Effector CD4-positive, alpha-beta T cell (primary cell): ENCODE data around the gene FXYD2.
"Not testable (repeated sequence)": the region's sequence is repeated elsewhere in the genome, so short reads cannot be mapped to it uniquely, and the experiment has no call there.

Experiments
- DNase-seq: peaks from one replicate; pipeline ENCODE4 v3.0.0-alpha.2; 2020
- total RNA-seq: gene quantifications from one replicate; lab custom pipeline; 2026; lab: John Stamatoyannopoulos, UW

Gene FXYD2
- 0.56 reads per million for total RNA-seq

GRCh38 chr11:117824571-117825537, at the start of gene FXYD2:
Gene FXYD2, minus strand, starts transcription at chr11:117824744. Its CDS starts 66 bp downstream, at chr11:117824678.
- DNase-seq: no peak

GRCh38 chr11:117873828-117874125, 49.2 kb upstream of the FXYD2 start:
- DNase-seq: no peak

- DNase-seq: no peak
Measured at GRCh38 chr11:117872975-117873827, 48.7 kb upstream of the FXYD2 start.

DNA sequence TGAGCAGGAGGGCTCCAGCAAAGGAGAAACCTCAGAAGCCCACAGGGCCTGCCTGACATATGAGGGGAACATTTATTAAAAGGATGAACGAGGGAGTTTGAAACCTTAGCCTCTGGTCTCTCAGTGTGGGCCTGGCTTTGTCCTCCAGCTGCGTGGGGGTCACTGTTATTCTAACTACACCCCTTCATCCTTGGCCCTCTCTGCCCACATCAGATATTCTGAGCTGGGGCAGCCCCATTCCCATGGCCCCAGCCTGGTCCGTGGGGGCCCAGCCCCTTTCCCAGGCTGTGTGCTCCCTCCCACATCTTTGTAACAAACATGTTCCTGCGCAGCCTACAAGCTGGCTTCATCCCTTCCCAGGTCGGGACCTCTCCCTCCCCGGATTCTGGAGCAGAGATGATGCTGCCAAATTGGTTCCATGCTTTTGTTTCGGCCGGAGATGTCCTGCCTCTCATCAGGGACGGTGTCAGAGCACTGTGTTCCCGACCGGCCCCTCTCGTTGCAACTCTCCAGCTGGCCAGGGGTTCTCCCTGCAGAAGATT, 47.9 kb upstream of the FXYD2 start:
- DNase-seq: no peak

DNA sequence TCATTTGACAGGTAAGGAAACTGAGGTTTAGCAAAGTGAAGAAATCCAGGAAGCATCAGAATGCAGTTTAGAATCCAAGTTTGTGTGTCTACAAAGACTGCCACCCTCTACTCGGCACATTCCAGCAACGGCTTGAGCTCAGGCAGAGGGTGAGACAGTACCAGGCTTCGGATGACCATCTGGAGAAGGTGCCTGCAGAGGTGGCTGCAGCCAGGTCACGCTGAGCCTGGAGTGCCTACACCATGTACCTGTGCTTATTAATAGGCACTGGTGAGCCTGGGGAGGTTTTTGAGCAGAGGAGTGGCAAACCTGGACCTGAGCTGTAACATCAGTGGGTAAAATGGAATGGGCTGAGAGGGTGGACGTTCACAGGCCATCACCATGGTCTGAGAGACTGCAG, 47.2 kb upstream of the FXYD2 start:
- DNase-seq: no peak

GRCh38 chr11:117871160-117871559, 46.6 kb upstream of the FXYD2 start:
- DNase-seq: no peak

GRCh38 chr11:117870103-117870952, 45.8 kb upstream of the FXYD2 start:
- no peak for DNase-seq

GRCh38 chr11:117869604-117870003, 45.1 kb upstream of the FXYD2 start:
- DNase-seq: no peak

DNA sequence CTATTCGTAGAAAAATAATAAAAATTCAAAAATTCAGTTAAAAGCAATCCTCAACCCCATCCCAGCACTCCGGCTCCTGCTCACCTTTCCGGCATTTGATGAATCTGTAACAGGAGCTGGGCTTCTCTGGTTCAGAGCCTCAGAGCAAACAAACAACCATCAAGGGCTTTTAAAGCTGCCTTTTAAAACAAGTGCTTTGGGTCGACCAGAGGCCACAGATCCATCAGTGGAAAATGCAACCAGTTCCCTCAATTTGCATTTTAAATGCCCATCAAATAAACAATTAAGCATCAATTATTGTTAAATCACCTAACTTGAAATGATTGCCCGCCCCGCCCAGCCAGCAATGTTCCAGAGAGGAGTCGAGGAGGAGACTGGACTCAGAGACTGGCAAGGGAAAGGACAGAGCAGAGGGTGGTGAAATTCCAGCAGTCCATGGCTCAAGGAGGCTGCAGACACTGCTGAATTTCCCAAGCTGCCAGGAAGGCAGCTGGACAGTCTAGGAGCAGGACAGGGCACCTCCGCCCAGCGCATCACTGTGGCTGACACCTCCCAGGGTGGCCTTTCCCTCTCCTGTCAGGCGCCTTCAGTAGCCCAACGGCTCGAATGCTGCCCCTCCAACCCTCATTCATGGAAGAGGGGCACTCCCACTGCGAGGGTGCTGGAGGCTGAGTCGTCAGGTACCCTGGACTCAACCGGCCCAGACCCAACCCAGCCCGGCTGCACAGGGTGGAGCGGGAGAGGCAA, 44.4 kb upstream of the FXYD2 start:
- no peak for DNase-seq

GRCh38 chr11:117868088-117868487, 43.5 kb upstream of the FXYD2 start:
- no peak for DNase-seq

DNA sequence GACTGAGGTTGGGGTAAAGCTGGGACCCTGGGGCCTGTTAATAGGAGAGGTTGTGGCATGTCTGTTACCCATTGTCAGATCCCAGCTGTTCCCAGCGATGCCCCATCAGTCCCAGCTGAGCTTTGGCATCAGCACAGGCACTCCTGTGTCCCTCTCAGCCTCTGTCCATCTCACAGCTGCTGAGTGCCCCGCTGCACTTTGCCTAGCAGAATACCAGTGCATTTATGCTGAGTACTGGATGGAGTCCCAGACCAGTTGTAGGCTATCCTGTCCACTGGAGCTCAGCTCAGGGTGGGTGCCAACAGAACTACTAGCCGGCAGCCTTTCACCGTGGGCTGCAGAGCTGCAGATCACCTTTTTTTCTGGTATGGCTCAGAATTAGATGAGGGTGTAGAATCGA, 42.0 kb upstream of the FXYD2 start:
- no peak for DNase-seq

DNA sequence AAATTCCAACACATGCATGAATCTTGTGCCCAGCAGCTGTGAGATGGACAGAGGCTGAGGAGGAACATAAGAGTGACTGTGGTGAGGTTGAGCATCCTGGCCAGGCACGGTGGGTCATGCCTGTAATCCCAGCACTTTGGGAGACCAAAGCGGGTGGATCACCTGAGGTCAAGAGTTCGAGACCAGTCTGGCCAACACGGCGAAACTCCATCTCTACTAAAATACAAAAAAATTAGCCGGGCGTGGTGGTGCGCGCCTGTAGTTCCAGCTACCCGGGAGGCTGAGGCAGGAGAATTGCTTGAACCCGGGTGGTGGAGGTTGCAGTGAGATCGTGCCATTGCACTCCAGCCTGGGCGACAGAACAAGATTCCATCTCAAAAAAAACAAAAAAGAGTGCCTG, 41.0 kb upstream of the FXYD2 start:
- not testable (repeated sequence) for DNase-seq

DNA sequence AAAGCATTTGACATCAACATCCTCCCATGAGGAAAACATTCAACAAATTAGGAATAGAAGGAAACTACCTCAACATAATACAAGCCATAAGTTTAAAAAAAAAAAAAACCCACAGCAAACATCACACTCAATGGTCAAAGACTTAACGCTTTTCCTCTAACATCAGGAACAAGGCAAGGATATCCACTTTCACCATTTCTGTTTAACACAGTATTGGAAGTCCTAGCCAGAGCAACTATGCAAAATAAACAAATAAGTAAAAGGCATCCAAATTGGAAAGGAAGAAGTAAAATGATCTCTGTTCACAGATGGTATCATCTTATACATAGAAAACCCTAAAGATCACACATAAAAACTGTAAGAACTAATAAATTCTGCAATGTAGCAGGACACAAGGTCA, 38.8 kb upstream of the FXYD2 start:
- DNase-seq: no peak

- DNase-seq: no peak
Measured at GRCh38 chr11:117862753-117863152, 38.2 kb upstream of the FXYD2 start.

- no peak for DNase-seq
Measured at GRCh38 chr11:117862019-117862725, 37.6 kb upstream of the FXYD2 start.

GRCh38 chr11:117861151-117862018, 36.8 kb upstream of the FXYD2 start:
- no peak for DNase-seq

DNA sequence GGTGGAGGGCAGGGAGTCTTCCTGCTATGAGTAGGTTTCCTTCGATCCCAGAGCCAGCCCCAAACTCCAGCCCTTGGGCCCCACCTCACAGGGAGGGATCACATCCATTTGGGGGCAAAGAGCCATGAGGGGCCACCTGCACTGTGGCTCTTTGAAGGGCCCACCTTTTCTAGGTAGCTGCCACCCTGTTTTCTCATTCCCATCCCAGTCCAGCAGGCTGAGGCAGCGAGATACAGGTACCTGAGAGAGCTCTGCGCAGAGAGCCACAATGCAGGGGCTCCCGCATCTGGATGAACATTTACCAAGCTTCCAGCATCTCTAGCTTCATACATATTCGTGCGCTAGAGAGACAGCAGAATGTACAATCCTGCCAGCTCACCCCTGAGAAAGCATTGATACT, 35.6 kb upstream of the FXYD2 start:
- no peak for DNase-seq

DNA sequence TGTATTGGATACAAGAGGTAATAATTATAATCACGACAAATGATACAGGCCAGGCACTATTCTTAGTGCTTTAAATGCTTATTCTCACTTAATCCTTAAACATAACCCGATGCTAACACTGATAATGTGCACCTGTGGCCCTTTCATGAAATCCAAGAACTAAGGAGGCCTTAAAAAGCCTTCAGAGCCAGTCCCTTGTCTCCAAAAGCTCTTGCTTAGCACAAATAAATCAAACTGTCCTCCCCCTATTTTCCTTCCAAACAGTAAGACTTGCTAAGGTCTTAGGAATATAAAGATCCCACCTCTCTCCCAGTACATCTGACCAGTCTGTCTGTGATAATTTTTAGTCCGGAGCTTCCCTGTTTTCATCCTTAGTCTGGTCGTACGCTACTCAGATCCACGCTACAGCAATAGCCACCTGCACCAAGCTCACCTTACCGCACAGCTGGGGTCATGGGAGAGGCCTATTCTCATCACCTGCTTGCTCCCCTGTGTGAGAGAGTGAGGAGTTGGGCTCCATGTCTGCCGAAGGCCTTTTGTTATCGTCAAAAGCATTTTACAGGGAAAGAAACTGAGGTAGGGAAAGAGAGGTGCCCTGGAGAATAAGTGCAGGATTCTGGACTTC, 35.1 kb upstream of the FXYD2 start:
- DNase-seq: no peak

GRCh38 chr11:117859061-117859460, 34.5 kb upstream of the FXYD2 start:
- no peak for DNase-seq
